Ovary (tissue), 3 donors: ENCODE results near the gene SMARCD2.

Experiments
- CTCF ChIP-seq, 3 donors: fragments of 450-650 bp in 2 of 3; fragments of 200-600 bp in 1 of 3; IDR thresholded peaks; one replicate each; pipeline versions ENCODE4 v1.5.1 to v1.8.0; 2016 to 2022; ENCODE audit warnings: antibody characterized with exemption in 3 of 3, mild to moderate bottlenecking in 1 of 3
- EP300 ChIP-seq: sonication (generic); formaldehyde crosslinking; IDR thresholded peaks from one replicate; pipeline ENCODE4 v1.6.1; 2017; ENCODE audit warnings: antibody characterized with exemption
- POLR2A ChIP-seq: fragments of 450-650 bp; IDR thresholded peaks from one replicate; pipeline ENCODE4 v1.6.1; 2017; ENCODE audit warnings: antibody characterized with exemption, mild to moderate bottlenecking, moderate library complexity
- donor health status: DM: no; HTN: no; CAD: no.

- TF ChIP-seq CTCF (IDR thresholded peaks at IDR 0.05) (no peak), EP300 (no peak), POLR2A (no peak)
These were observed 10.0 kb downstream of the SMARCD2 start for GRCh38 chr17:63832455-63832854.
